ENCODE measurements around the gene DMD. TPM values are rescaled to one million over a fixed set of nuclear protein-coding genes. Genes with fewer than 3 reads are reported as not detected.

The DMD gene
- total RNA-seq, result under 1 TPM; 0.20 to 0.47 TPM
- polyA plus RNA-seq (2013, experiment 1 of 2), result 0.18 TPM
- polyA plus RNA-seq (2013, experiment 2 of 2), result 1.7 TPM
- total RNA-seq, result 0.08 to 10.6 (median 1.00) reads per million in 172 experiments

DNA sequence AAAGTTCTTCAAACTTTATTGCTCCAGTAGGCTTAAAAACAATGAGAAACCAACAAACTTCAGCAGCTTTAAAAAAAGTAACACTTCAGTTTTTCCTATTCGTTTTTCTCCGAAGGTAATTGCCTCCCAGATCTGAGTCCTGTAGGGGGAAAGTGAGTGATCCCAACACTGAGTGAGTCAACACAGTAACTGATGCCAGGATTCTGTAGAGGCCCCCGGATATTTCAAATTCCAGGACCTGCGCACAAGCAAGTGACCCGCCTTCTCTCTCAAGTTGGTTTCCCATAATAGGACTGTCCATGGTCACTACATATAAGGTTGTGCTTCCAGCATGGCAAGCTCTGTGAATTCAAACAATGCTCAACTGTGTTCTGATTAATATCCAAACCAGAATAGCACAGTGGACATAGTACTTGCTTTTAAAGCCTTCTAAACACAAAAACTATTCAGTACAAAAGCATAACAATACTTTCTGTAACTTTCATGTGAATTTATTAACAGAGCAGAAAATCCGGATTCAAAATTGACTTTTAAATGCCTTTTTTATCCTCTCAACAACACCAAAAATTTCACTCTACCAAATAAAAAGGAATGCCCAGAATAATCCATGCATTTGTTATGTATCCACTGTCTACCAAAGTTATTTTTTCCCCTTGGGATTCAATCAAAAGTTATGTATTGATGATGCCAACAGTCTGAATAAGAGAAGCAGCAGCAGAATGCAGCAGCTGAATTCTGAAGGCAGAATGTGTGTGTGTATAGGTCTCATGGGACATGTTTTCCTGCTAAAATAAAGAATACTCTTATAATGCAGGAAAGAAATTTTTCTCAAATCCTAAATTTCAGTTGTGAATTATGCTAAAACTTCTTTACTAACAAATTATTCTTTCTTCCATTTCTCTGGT lies at the start of gene DMD:
DMD (minus strand) TSS at position 194 of the 905 bp plus-strand sequence. CDS start 237 bp downstream, outside the sequence.
- no peaks in the 10 kb centered on the region for H3K27me3 Mint-ChIP-seq
- intact Hi-C loops (cut with DNase I, micrococcal nuclease), result no loop called here
- Histone ChIP-seq H3K36me3 (ENCODE audit: insufficient read depth, low read length) (no peaks in the 10 kb centered on the region), H3K4me3 (ENCODE audit: low read length) (no peak within 1 kb of the TSS), H3K27me3 (ENCODE audit: control insufficient read depth in 1 of 2, insufficient read depth in 2 of 2, low read length in 2 of 2) (no peaks in the 10 kb centered on the region), H3K9me3 (ENCODE audit: control insufficient read depth in 1 of 2, insufficient read depth in 1 of 2, low read length in 2 of 2) (peaks cover 0 to 4% of the 10 kb centered on the region in 2 experiments), H3K4me1 (ENCODE audit: insufficient read depth, low read length) (no peaks in the 10 kb centered on the region), H3K27ac (ENCODE audit: low read depth in 1 of 2, low read length in 2 of 2) (no peak within 1 kb of the TSS)
- no peaks in the 10 kb centered on the region for H3K4me1 Mint-ChIP-seq (ENCODE audit: low read depth)
- ATAC-seq (ENCODE audit: poor library complexity), result no peak
- no peaks in the 10 kb centered on the region for H3K36me3 Mint-ChIP-seq (ENCODE audit: low read depth)
- H3K4me3 Mint-ChIP-seq, result no peak within 1 kb of the TSS
- H3K27ac Mint-ChIP-seq, result no peak within 1 kb of the TSS
- H3K9me3 Mint-ChIP-seq, result peaks cover 2% of the 10 kb centered on the region
- DNase-seq, result no peak
- no peak for TF ChIP-seq CTCF (IDR thresholded peaks at IDR 0.05)
- ChIA-PET POLR2A (no interaction called here), CTCF (no interaction called here)

DNA sequence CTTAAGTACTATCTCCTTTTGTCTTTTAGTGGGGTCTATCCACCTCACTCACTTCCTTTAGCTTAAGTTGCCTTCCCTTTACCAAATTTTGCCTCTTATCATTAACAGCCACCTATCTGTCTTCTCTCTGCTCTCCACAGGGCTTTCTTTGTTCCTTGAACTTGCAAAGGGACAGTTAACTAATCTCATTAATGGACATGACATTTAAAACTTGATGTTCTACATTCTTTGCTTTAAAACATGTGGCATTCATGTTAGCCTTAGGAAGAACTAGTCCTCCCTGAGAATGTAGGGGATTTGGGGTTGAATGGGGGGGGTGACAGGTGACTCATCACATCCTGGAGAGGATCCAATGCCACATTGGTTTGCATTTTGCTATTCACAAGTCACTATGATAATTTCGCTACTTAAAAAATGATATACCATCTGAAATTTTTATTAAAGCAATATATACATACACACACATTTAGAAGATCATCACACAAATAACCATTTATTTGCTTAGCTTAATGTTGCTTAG lies 41.0 kb upstream of the DMD start:
- Mint-ChIP-seq H3K4me3 (no peak overlapping the region), H3K27ac (no peak overlapping the region), H3K36me3 (ENCODE audit: low read depth) (no peaks in the 10 kb centered on the region), H3K27me3 (no peaks in the 10 kb centered on the region), H3K4me1 (ENCODE audit: low read depth) (no peaks in the 10 kb centered on the region), H3K9me3 (no peaks in the 10 kb centered on the region)
- Histone ChIP-seq H3K4me3 (ENCODE audit: low read length) (no peak overlapping the region), H3K4me1 (ENCODE audit: insufficient read depth, low read length) (no peaks in the 10 kb centered on the region), H3K9me3 (ENCODE audit: control insufficient read depth in 1 of 2, insufficient read depth in 1 of 2, low read length in 2 of 2) (no peaks in the 10 kb centered on the region), H3K36me3 (ENCODE audit: insufficient read depth, low read length) (no peaks in the 10 kb centered on the region), H3K27me3 (ENCODE audit: control insufficient read depth in 1 of 2, insufficient read depth in 2 of 2, low read length in 2 of 2) (no peaks in the 10 kb centered on the region), H3K27ac (ENCODE audit: low read depth in 1 of 2, low read length in 2 of 2) (no peak overlapping the region)
- intact Hi-C loops (cut with DNase I, micrococcal nuclease), result no loop called here
- ATAC-seq (ENCODE audit: poor library complexity), result no peak
- no peak for DNase-seq
- ChIA-PET POLR2A (no interaction called here), CTCF (no interaction called here)
- no peak for TF ChIP-seq CTCF (IDR thresholded peaks at IDR 0.05)

GRCh38 chrX:33218819-33219218 lies 7.5 kb upstream of the DMD start:
- TF ChIP-seq CTCF (IDR thresholded peaks at IDR 0.05), result no peak
- Mint-ChIP-seq H3K9me3 (no peaks in the 10 kb centered on the region), H3K36me3 (ENCODE audit: low read depth) (no peaks in the 10 kb centered on the region), H3K27ac (no peak overlapping the region), H3K4me1 (ENCODE audit: low read depth) (no peaks in the 10 kb centered on the region), H3K4me3 (no peak overlapping the region), H3K27me3 (no peaks in the 10 kb centered on the region)
- Histone ChIP-seq H3K27ac (ENCODE audit: low read depth in 1 of 2, low read length in 2 of 2) (no peak overlapping the region), H3K4me3 (ENCODE audit: low read length) (no peak overlapping the region), H3K36me3 (ENCODE audit: insufficient read depth, low read length) (no peaks in the 10 kb centered on the region), H3K9me3 (ENCODE audit: control insufficient read depth in 1 of 2, insufficient read depth in 1 of 2, low read length in 2 of 2) (peaks cover 0 to 4% of the 10 kb centered on the region in 2 experiments), H3K4me1 (ENCODE audit: insufficient read depth, low read length) (no peaks in the 10 kb centered on the region), H3K27me3 (ENCODE audit: control insufficient read depth in 1 of 2, insufficient read depth in 2 of 2, low read length in 2 of 2) (no peaks in the 10 kb centered on the region)
- no peak for DNase-seq
- ChIA-PET POLR2A (no interaction called here), CTCF (no interaction called here)
- intact Hi-C loops (cut with DNase I, micrococcal nuclease), result no loop called here
- ATAC-seq (ENCODE audit: poor library complexity), result no peak

All from CD4-positive, alpha-beta T cell (primary cell).